Common myeloid progenitor, CD34-positive (primary cell): ENCODE results near the gene B3GALT5.

ENCODE experiments used
- CTCF ChIA-PET: fragments of 350-600 bp; sonication (Branson Sonifier 250); formaldehyde crosslinking; loops from one replicate; lab custom pipeline; 2021; ENCODE audit warnings: antibody characterized with exemption; lab: Charles Lee
- POLR2A ChIA-PET: fragments of 350-600 bp; sonication (Branson Sonifier 250); formaldehyde crosslinking; loops from one replicate; lab custom pipeline; 2021; ENCODE audit warnings: antibody characterized with exemption; lab: Charles Lee
- DNase-seq, 3 donors: peaks; one replicate each; pipeline versions ENCODE4 v3.0.0 to v3.0.0-alpha.2; 2013
- H3K27ac ChIP-seq, 2 experiments: 1 replicate in 1 of 2; 2 replicates in 1 of 2; pipeline ENCODE4 v1.7.0; 2013; ENCODE audit warnings: inconsistent platforms in 2 of 2, low read length in 2 of 2, mild to moderate bottlenecking in 2 of 2, low read depth in 1 of 2, moderate library complexity in 1 of 2; ENCODE audit not compliant: severe bottlenecking in 2 of 2, insufficient read depth in 1 of 2, poor library complexity in 1 of 2
- H3K27me3 ChIP-seq, 5 experiments: replicated peaks in 2 of 5; 1 replicate in 3 of 5; 2 replicates in 2 of 5; pipeline versions ENCODE4 v1.6.1 to v1.7.0; 2013; ENCODE audit warnings: low read length in 4 of 5, mild to moderate bottlenecking in 2 of 5, moderate library complexity in 2 of 5, inconsistent platforms in 1 of 5; ENCODE audit not compliant: insufficient read depth in 5 of 5, control insufficient read depth in 4 of 5
- H3K36me3 ChIP-seq, 4 experiments: 1 replicate in 2 of 4; 2 replicates in 2 of 4; pipeline versions ENCODE4 v1.6.1 to v1.7.0; 2013; ENCODE audit warnings: low read length in 3 of 4, control low read depth in 1 of 4, mild to moderate bottlenecking in 1 of 4; ENCODE audit not compliant: control insufficient read depth in 4 of 4, insufficient read depth in 4 of 4
- H3K4me1 ChIP-seq, 4 experiments: 1 replicate in 3 of 4; 2 replicates in 1 of 4; pipeline versions ENCODE4 v1.6.1 to v1.7.1; 2013; ENCODE audit warnings: low read length in 3 of 4, mild to moderate bottlenecking in 3 of 4, control low read depth in 1 of 4, inconsistent platforms in 1 of 4, moderate library complexity in 1 of 4; ENCODE audit not compliant: control insufficient read depth in 4 of 4, insufficient read depth in 4 of 4; ENCODE audit errors: control extremely low read depth in 1 of 4
- H3K4me3 ChIP-seq, 7 experiments: 1 replicate in 4 of 7; 2 replicates in 3 of 7; pipeline versions ENCODE4 v1.5.1 to v1.7.0; 2013; ENCODE audit warnings: mild to moderate bottlenecking in 7 of 7, low read length in 6 of 7, moderate library complexity in 6 of 7, inconsistent platforms in 2 of 7, low read depth in 2 of 7, control low read depth in 1 of 7; ENCODE audit not compliant: insufficient read depth in 4 of 7, control insufficient read depth in 1 of 7; ENCODE audit errors: extremely low read depth in 1 of 7
- H3K9me3 ChIP-seq, 5 experiments: 1 replicate in 4 of 5; 2 replicates in 1 of 5; pipeline versions ENCODE4 v1.6.1 to v1.7.1; 2013; ENCODE audit warnings: low read length in 4 of 5, mild to moderate bottlenecking in 2 of 5, inconsistent platforms in 1 of 5, low read depth in 1 of 5, moderate library complexity in 1 of 5; ENCODE audit not compliant: control insufficient read depth in 4 of 5, insufficient read depth in 2 of 5; ENCODE audit errors: control extremely low read depth in 1 of 5
- WGBS: methylation state at CpG from one replicate; pipeline ENCODE4 v1.1.5; 2013; ENCODE audit not compliant: insufficient coverage; 5-methylcytosine and 5-hydroxymethylcytosine counted together

B3GALT5 gene

GRCh38 chr21:39593522-39593921, 19.2 kb upstream of the B3GALT5 start:
- H3K27me3 ChIP-seq, result peaks cover 0 to 3% (median 0%) of the 10 kb centered on the region in 5 experiments
- ChIA-PET POLR2A (no interaction called here), CTCF (no interaction called here)
- H3K4me3 ChIP-seq, result no peak overlapping the region
- H3K27ac ChIP-seq, result no peak overlapping the region
- H3K9me3 ChIP-seq, result peaks cover 0 to 3% (median 0%) of the 10 kb centered on the region in 5 experiments
- no peaks in the 10 kb centered on the region for H3K4me1 ChIP-seq
- DNase-seq, result no peak
- H3K36me3 ChIP-seq, result no peaks in the 10 kb centered on the region

GRCh38 chr21:39595465-39595864, 17.3 kb upstream of the B3GALT5 start:
- POLR2A ChIA-PET, result no interaction called here
- no CpG with 5 or more reads among the region's 3 CpGs for WGBS
- CTCF ChIA-PET, result no interaction called here
- Histone ChIP-seq H3K4me1 (no peaks in the 10 kb centered on the region), H3K27me3 (peaks cover 0 to 10% (median 2%) of the 10 kb centered on the region in 5 experiments), H3K9me3 (no peaks in the 10 kb centered on the region), H3K4me3 (no peak overlapping the region), H3K36me3 (no peaks in the 10 kb centered on the region), H3K27ac (no peak overlapping the region)
- DNase-seq, result no peak

- DNase-seq, result no peak
- Histone ChIP-seq H3K27ac (no peak overlapping the region), H3K9me3 (no peaks in the 10 kb centered on the region), H3K36me3 (no peaks in the 10 kb centered on the region), H3K4me3 (no peak overlapping the region), H3K4me1 (no peaks in the 10 kb centered on the region), H3K27me3 (peaks cover 0 to 18% (median 2%) of the 10 kb centered on the region in 5 experiments)
- WGBS, result 97% methylated on average over 3 of the region's 7 CpGs
- CTCF ChIA-PET, result no interaction called here
- POLR2A ChIA-PET, result no interaction called here
These were observed 15.1 kb upstream of the B3GALT5 start for GRCh38 chr21:39597595-39597994.

- H3K36me3 ChIP-seq, result no peaks in the 10 kb centered on the region
- WGBS, result 95% methylated on average over 4 of the region's 5 CpGs
- H3K4me3 ChIP-seq, result no peak overlapping the region
- no peaks in the 10 kb centered on the region for H3K4me1 ChIP-seq
- peaks cover 0 to 18% (median 2%) of the 10 kb centered on the region in 5 experiments for H3K27me3 ChIP-seq
- ChIA-PET POLR2A (no interaction called here), CTCF (no interaction called here)
- H3K27ac ChIP-seq, result no peak overlapping the region
- H3K9me3 ChIP-seq, result no peaks in the 10 kb centered on the region
- DNase-seq, result no peak
These were observed 13.4 kb upstream of the B3GALT5 start for GRCh38 chr21:39599191-39599970.

- H3K27ac ChIP-seq, result no peak overlapping the region
- no peak overlapping the region for H3K4me3 ChIP-seq
- POLR2A ChIA-PET, result no interaction called here
- WGBS, result 56% methylated on average over 15 of the region's 17 CpGs
- CTCF ChIA-PET, result no interaction called here
- no peaks in the 10 kb centered on the region for H3K36me3 ChIP-seq
- no peak for DNase-seq
- H3K4me1 ChIP-seq, result no peaks in the 10 kb centered on the region
- H3K27me3 ChIP-seq, result peaks cover 0 to 22% (median 2%) of the 10 kb centered on the region in 5 experiments
- H3K9me3 ChIP-seq, result no peaks in the 10 kb centered on the region
These were observed 11.4 kb upstream of the B3GALT5 start for GRCh38 chr21:39601187-39601928.

- WGBS, result 94% methylated on average over 13 of the region's 14 CpGs
- Histone ChIP-seq H3K36me3 (no peaks in the 10 kb centered on the region), H3K27ac (no peak overlapping the region), H3K4me3 (no peak overlapping the region), H3K27me3 (peaks cover 0 to 22% (median 2%) of the 10 kb centered on the region in 5 experiments), H3K9me3 (no peaks in the 10 kb centered on the region), H3K4me1 (no peaks in the 10 kb centered on the region)
- DNase-seq, result no peak
- CTCF ChIA-PET, result no interaction called here
- POLR2A ChIA-PET, result no interaction called here
These were observed 10.6 kb upstream of the B3GALT5 start for GRCh38 chr21:39602076-39602689.

GRCh38 chr21:39602793-39603192, 9.9 kb upstream of the B3GALT5 start:
- Histone ChIP-seq H3K36me3 (no peaks in the 10 kb centered on the region), H3K4me3 (no peak overlapping the region), H3K27ac (no peak overlapping the region), H3K4me1 (no peaks in the 10 kb centered on the region), H3K9me3 (no peaks in the 10 kb centered on the region), H3K27me3 (peaks cover 0 to 22% (median 2%) of the 10 kb centered on the region in 5 experiments)
- ChIA-PET POLR2A (no interaction called here), CTCF (no interaction called here)
- no CpG with 5 or more reads among the region's 4 CpGs for WGBS
- DNase-seq, result no peak
